Stimulated activated naive CD8-positive, alpha-beta T cell treated with anti-CD3 and anti-CD28 coated beads, Interleukin-15, Interleukin-2, amounts not matched to agents 100 ng/mL and 50 ng/mL, for 24 hours (primary cell): Measurements from ENCODE around the gene TEX44.

ENCODE experiments used
- H3K27ac Mint-ChIP-seq: one replicate; pipeline ENCODE4 v1.8.0; 2021; ENCODE audit warnings: mild to moderate bottlenecking, mixed read lengths
- H3K27me3 Mint-ChIP-seq: one replicate; pipeline ENCODE4 v1.8.0; 2021; ENCODE audit warnings: mixed read lengths
- H3K36me3 Mint-ChIP-seq: one replicate; pipeline ENCODE4 v1.8.0; 2021; ENCODE audit warnings: low read depth, mixed read lengths
- H3K4me1 Mint-ChIP-seq: one replicate; pipeline ENCODE4 v1.8.0; 2021; ENCODE audit warnings: low read depth, mixed read lengths
- H3K4me3 Mint-ChIP-seq: one replicate; pipeline ENCODE4 v1.8.0; 2021; ENCODE audit warnings: mild to moderate bottlenecking, mixed read lengths
- H3K9me3 Mint-ChIP-seq: one replicate; pipeline ENCODE4 v1.8.0; 2021; ENCODE audit warnings: mixed read lengths

TEX44 gene

GRCh38 chr2:231627384-231628120 lies 34.9 kb downstream of the TEX44 start:
- Mint-ChIP-seq H3K27me3 (no peaks in the 10 kb centered on the region), H3K4me3 (no peak overlapping the region), H3K27ac (peak overlapping the region; percentile 45), H3K36me3 (no peaks in the 10 kb centered on the region), H3K9me3 (no peaks in the 10 kb centered on the region), H3K4me1 (peaks cover 11% of the 10 kb centered on the region)

GRCh38 chr2:231632559-231633142 lies 40.0 kb downstream of the TEX44 start:
- H3K9me3 Mint-ChIP-seq: no peaks in the 10 kb centered on the region
- H3K4me3 Mint-ChIP-seq: no peak overlapping the region
- H3K36me3 Mint-ChIP-seq: no peaks in the 10 kb centered on the region
- H3K27ac Mint-ChIP-seq: no peak overlapping the region
- H3K4me1 Mint-ChIP-seq: peaks cover 5% of the 10 kb centered on the region
- H3K27me3 Mint-ChIP-seq: no peaks in the 10 kb centered on the region

- no peak overlapping the region for H3K4me3 Mint-ChIP-seq
- H3K4me1 Mint-ChIP-seq: no peaks in the 10 kb centered on the region
- H3K36me3 Mint-ChIP-seq: no peaks in the 10 kb centered on the region
- no peaks in the 10 kb centered on the region for H3K27me3 Mint-ChIP-seq
- no peak overlapping the region for H3K27ac Mint-ChIP-seq
- no peaks in the 10 kb centered on the region for H3K9me3 Mint-ChIP-seq
Measured at GRCh38 chr2:231633241-231633976, 40.7 kb downstream of the TEX44 start.

GRCh38 chr2:231634412-231634811 lies 41.7 kb downstream of the TEX44 start:
- Mint-ChIP-seq H3K4me1 (no peaks in the 10 kb centered on the region), H3K27me3 (no peaks in the 10 kb centered on the region), H3K4me3 (no peak overlapping the region), H3K9me3 (no peaks in the 10 kb centered on the region), H3K36me3 (no peaks in the 10 kb centered on the region), H3K27ac (no peak overlapping the region)

- Mint-ChIP-seq H3K27ac (no peak overlapping the region), H3K4me1 (no peaks in the 10 kb centered on the region), H3K36me3 (no peaks in the 10 kb centered on the region), H3K4me3 (no peak overlapping the region), H3K27me3 (no peaks in the 10 kb centered on the region), H3K9me3 (no peaks in the 10 kb centered on the region)
Measured at GRCh38 chr2:231634951-231635875, 42.5 kb downstream of the TEX44 start.

GRCh38 chr2:231640241-231640640 lies 47.6 kb downstream of the TEX44 start:
- peaks cover 27% of the 10 kb centered on the region for H3K4me1 Mint-ChIP-seq
- H3K27ac Mint-ChIP-seq: no peak overlapping the region
- H3K27me3 Mint-ChIP-seq: no peaks in the 10 kb centered on the region
- no peaks in the 10 kb centered on the region for H3K36me3 Mint-ChIP-seq
- no peak overlapping the region for H3K4me3 Mint-ChIP-seq
- no peaks in the 10 kb centered on the region for H3K9me3 Mint-ChIP-seq

GRCh38 chr2:231640641-231641111 lies 48.0 kb downstream of the TEX44 start:
- H3K27me3 Mint-ChIP-seq: no peaks in the 10 kb centered on the region
- peak overlapping the region; percentile 52 for H3K27ac Mint-ChIP-seq
- H3K36me3 Mint-ChIP-seq: no peaks in the 10 kb centered on the region
- H3K9me3 Mint-ChIP-seq: no peaks in the 10 kb centered on the region
- no peak overlapping the region for H3K4me3 Mint-ChIP-seq
- H3K4me1 Mint-ChIP-seq: peaks cover 27% of the 10 kb centered on the region

GRCh38 chr2:231642631-231643494 lies 50.2 kb downstream of the TEX44 start:
- Mint-ChIP-seq H3K4me1 (peaks cover 27% of the 10 kb centered on the region), H3K27ac (peak overlapping the region; percentile 95), H3K36me3 (no peaks in the 10 kb centered on the region), H3K9me3 (no peaks in the 10 kb centered on the region), H3K27me3 (no peaks in the 10 kb centered on the region), H3K4me3 (peak overlapping the region; percentile 73)

GRCh38 chr2:231643495-231643888 lies 50.8 kb downstream of the TEX44 start:
- H3K4me1 Mint-ChIP-seq: peaks cover 27% of the 10 kb centered on the region
- no peak overlapping the region for H3K4me3 Mint-ChIP-seq

More at GRCh38 chr2:231643495-231643888, 50.8 kb downstream of the TEX44 start:
- no peaks in the 10 kb centered on the region for H3K27me3 Mint-ChIP-seq
- no peaks in the 10 kb centered on the region for H3K9me3 Mint-ChIP-seq
- peak overlapping the region; percentile 95 for H3K27ac Mint-ChIP-seq
- H3K36me3 Mint-ChIP-seq: no peaks in the 10 kb centered on the region
